ENCODE data around the gene NEURL1.
A peak's percentile ranks its signal among the peaks of the same experiment; 100 is the strongest.

NEURL1 gene

DNA sequence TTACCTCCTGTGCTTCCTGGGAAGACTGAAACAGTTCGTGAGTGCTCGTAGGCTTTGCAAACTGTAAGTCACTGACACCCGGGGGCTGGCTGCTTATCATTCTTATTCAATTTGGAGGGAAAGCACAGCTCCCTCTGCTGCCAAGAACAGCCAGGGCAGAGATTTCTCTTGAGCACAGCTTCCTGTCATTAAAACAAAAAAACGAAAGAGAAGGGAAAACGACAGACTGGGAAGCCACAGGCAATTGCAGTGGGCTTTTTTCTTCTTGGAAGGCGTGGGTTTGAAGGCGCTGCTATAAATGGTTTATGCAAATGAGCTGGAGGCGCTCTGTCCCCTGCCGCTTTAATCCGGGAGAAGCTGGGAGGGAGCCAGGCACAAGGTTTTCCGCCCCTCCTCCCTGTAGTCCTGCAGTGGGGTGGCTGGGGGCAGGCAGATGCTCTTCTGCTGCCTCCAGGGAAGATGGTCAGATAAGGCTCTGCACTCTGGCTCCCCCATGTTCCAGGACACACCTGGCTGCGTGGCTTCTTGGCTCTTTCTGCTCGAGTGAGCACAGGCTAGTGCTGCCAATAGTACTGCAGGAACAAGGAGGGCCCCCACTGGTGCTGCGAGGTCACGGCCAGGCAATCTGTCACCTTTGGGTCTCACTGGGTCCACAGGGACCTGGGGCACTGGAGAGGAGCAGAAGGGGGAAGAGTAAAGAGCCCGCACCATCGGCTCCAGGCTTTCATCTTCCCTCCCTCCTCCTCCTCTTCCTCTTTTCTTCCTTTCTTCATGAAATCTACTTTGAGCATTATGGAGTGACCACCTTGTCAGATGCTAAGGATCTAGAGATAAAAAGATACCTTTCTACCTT is 49.5 kb downstream of the NEURL1 start:
- Histone ChIP-seq H2AFZ (ENCODE audit: low read length) (peak overlapping the region; percentile 77), H3K9ac (ENCODE audit: low read depth, low read length, poor library complexity, severe bottlenecking) (peak overlapping the region; percentile 41), H3K9me3 (ENCODE audit: insufficient read depth, low read depth, low read length) (no peaks in the 10 kb centered on the region), H4K20me1 (ENCODE audit: insufficient read depth, low read length, poor library complexity, severe bottlenecking) (no peaks in the 10 kb centered on the region), H3K4me3 (ENCODE audit: low read length, poor library complexity, severe bottlenecking) (peak overlapping the region; percentile 68), H3K4me1 (ENCODE audit: insufficient read depth, low read length, poor library complexity, severe bottlenecking) (peaks cover 11% of the 10 kb centered on the region), H3K4me2 (ENCODE audit: low read depth, low read length, poor library complexity, severe bottlenecking) (peak overlapping the region; percentile 78), H3K79me2 (ENCODE audit: insufficient read depth, low read length) (no peaks in the 10 kb centered on the region), H3F3A (ENCODE audit: low read depth) (no peaks in the 10 kb centered on the region), H3K27me3 (ENCODE audit: insufficient read depth, low read length, poor library complexity, severe bottlenecking) (no peaks in the 10 kb centered on the region), H3K36me3 (ENCODE audit: insufficient read depth, low read length) (no peaks in the 10 kb centered on the region), H3K9me2 (replicated peaks; ENCODE audit: low read depth, low read length) (no peaks in the 10 kb centered on the region)
- TF ChIP-seq EZH2phosphoT487 (IDR thresholded peaks at IDR 0.05; ENCODE audit: borderline replicate concordance), result no peak
- TF ChIP-seq, protein P1, sequence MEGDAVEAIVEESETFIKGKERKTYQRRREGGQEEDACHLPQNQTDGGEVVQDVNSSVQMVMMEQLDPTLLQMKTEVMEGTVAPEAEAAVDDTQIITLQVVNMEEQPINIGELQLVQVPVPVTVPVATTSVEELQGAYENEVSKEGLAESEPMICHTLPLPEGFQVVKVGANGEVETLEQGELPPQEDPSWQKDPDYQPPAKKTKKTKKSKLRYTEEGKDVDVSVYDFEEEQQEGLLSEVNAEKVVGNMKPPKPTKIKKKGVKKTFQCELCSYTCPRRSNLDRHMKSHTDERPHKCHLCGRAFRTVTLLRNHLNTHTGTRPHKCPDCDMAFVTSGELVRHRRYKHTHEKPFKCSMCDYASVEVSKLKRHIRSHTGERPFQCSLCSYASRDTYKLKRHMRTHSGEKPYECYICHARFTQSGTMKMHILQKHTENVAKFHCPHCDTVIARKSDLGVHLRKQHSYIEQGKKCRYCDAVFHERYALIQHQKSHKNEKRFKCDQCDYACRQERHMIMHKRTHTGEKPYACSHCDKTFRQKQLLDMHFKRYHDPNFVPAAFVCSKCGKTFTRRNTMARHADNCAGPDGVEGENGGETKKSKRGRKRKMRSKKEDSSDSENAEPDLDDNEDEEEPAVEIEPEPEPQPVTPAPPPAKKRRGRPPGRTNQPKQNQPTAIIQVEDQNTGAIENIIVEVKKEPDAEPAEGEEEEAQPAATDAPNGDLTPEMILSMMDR (conservative IDR thresholded peaks at IDR 0.05; ENCODE audit: low read length), result peak; percentile 79

DNA sequence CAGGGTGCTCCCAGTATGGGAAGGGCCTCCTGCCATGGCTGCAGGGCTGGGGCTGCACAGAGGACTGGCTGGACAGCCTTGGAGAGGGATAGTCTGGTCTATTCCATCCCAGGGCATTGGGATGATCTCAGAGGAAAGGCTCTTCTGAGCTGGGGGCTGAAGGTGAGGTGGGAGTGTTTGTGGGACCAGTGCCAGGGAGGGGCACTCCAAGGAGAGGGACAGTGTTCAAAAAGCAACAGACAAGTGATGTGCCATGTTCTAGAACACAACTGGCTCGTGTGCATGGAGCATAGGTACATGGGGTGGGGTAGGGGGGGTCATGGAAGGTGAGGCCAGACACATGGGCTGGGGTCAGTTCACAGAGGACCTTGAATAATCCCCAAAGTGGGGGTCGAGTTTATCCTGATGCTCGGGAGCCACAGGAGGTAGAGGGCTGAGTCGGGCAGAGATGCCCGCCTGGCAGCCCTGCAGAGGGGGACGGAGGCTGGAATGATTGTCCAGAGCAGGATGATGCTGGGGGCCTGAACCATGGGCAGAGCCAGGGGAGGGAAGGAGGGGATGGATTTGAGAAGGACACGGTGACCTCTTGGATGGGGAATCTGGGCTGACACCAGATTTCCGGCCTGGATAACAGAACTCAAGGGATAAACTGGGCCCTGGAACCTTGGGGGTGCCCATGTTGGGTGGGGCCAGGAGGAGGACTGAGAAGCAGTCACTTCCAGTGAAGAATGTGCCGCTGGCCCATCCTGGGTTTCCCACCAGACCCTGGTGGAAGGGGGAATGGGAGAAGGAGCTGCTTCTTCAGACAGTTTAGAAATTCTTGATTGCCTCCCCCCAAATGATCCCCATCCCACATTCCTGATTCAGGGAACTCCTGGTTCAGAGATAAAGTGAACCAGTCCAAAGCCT is 50.4 kb downstream of the NEURL1 start:
- H4K20me1 ChIP-seq (ENCODE audit: insufficient read depth, low read length, poor library complexity, severe bottlenecking), result no peaks in the 10 kb centered on the region
- H3K36me3 ChIP-seq (ENCODE audit: insufficient read depth, low read length), result no peaks in the 10 kb centered on the region
- H3K4me1 ChIP-seq (ENCODE audit: insufficient read depth, low read length, poor library complexity, severe bottlenecking), result peaks cover 11% of the 10 kb centered on the region
- no peaks in the 10 kb centered on the region for H3K9me3 ChIP-seq (ENCODE audit: insufficient read depth, low read depth, low read length)
- no peak overlapping the region for H3K9ac ChIP-seq (ENCODE audit: low read depth, low read length, poor library complexity, severe bottlenecking)
- H3K4me3 ChIP-seq (ENCODE audit: low read length, poor library complexity, severe bottlenecking), result no peak overlapping the region
- no peaks in the 10 kb centered on the region for H3K79me2 ChIP-seq (ENCODE audit: insufficient read depth, low read length)
- TF ChIP-seq, protein P1 (conservative IDR thresholded peaks at IDR 0.05; ENCODE audit: low read length), result no peak
- TF ChIP-seq EZH2phosphoT487 (IDR thresholded peaks at IDR 0.05; ENCODE audit: borderline replicate concordance), result no peak
- H3K9me2 ChIP-seq (replicated peaks; ENCODE audit: low read depth, low read length), result no peaks in the 10 kb centered on the region
- H3K27me3 ChIP-seq (ENCODE audit: insufficient read depth, low read length, poor library complexity, severe bottlenecking), result no peaks in the 10 kb centered on the region
- H3F3A ChIP-seq (ENCODE audit: low read depth), result no peaks in the 10 kb centered on the region
- H2AFZ ChIP-seq (ENCODE audit: low read length), result peak overlapping the region; percentile 77; the same call in 1 of the 2 replicates
- peak overlapping the region; percentile 78 for H3K4me2 ChIP-seq (ENCODE audit: low read depth, low read length, poor library complexity, severe bottlenecking)

DNA sequence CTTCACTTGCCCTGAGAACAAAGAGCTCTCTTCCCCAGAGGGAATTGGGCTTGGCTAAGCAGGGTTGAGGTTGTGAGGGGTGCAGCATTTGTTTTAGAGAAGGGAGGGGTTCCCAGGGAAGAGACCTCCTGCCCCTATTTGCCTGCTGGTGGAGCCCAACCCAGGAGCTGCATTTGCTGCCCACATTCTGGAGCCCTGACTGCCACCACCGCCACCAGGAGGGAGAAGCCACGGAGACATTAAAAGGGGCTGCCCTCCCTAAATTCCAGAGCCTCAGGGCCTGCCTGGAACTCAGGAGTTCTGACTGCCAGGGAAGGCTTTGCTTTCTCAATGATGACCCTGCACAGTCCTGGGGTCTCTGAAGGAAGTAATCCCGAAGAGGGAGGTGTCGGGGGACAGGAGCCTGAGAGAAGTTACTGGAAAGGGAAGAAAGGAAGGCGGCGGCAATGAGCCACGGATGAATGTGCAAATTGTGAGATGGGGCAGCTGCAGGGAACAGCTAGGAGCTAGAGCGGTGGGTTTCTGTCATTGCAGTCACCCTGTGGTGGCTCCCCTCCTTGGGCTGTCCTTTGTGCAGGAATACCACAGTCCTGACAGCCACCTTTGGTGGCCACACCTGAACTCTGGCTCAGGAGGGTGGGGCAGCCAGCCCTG is 51.3 kb downstream of the NEURL1 start:
- peaks cover 11% of the 10 kb centered on the region for H3K4me1 ChIP-seq (ENCODE audit: insufficient read depth, low read length, poor library complexity, severe bottlenecking)
- no peaks in the 10 kb centered on the region for H4K20me1 ChIP-seq (ENCODE audit: insufficient read depth, low read length, poor library complexity, severe bottlenecking)
- H3K9me2 ChIP-seq (replicated peaks; ENCODE audit: low read depth, low read length), result no peaks in the 10 kb centered on the region
- H3K4me3 ChIP-seq (ENCODE audit: low read length, poor library complexity, severe bottlenecking), result no peak overlapping the region
- H3K4me2 ChIP-seq (ENCODE audit: low read depth, low read length, poor library complexity, severe bottlenecking), result no peak overlapping the region
- TF ChIP-seq, protein P1 (conservative IDR thresholded peaks at IDR 0.05; ENCODE audit: low read length), result no peak
- no peak for TF ChIP-seq EZH2phosphoT487 (IDR thresholded peaks at IDR 0.05; ENCODE audit: borderline replicate concordance)
- no peaks in the 10 kb centered on the region for H3K79me2 ChIP-seq (ENCODE audit: insufficient read depth, low read length)
- no peak overlapping the region for H3K9ac ChIP-seq (ENCODE audit: low read depth, low read length, poor library complexity, severe bottlenecking)
- H3F3A ChIP-seq (ENCODE audit: low read depth), result no peaks in the 10 kb centered on the region
- H3K36me3 ChIP-seq (ENCODE audit: insufficient read depth, low read length), result no peaks in the 10 kb centered on the region
- H3K27me3 ChIP-seq (ENCODE audit: insufficient read depth, low read length, poor library complexity, severe bottlenecking), result no peaks in the 10 kb centered on the region
- H2AFZ ChIP-seq (ENCODE audit: low read length), result no peak overlapping the region
- H3K9me3 ChIP-seq (ENCODE audit: insufficient read depth, low read depth, low read length), result no peaks in the 10 kb centered on the region
